Dedifferentiated amniotic fluid mesenchymal stem cell (primary cell): ENCODE data around the gene RALGAPA2.

ENCODE experiments used
- DNase-seq: peaks from one replicate; pipeline ENCODE4 v3.0.0-alpha.2; 2016; ENCODE audit errors: extremely low spot score

Gene RALGAPA2

GRCh38 chr20:20497242-20497978 is 215.0 kb downstream of the RALGAPA2 start:
- no peak for DNase-seq

- no peak for DNase-seq
These were observed 216.5 kb downstream of the RALGAPA2 start for GRCh38 chr20:20495729-20496503.

GRCh38 chr20:20493701-20494100 is 218.7 kb downstream of the RALGAPA2 start:
- DNase-seq = no peak

- DNase-seq = no peak
These were observed 219.7 kb downstream of the RALGAPA2 start for GRCh38 chr20:20492521-20493332.

- DNase-seq = no peak
These were observed 220.6 kb downstream of the RALGAPA2 start for GRCh38 chr20:20491784-20492264.

- peak; percentile 17 for DNase-seq
These were observed 221.2 kb downstream of the RALGAPA2 start for GRCh38 chr20:20491110-20491783.

GRCh38 chr20:20490673-20491072 is 221.8 kb downstream of the RALGAPA2 start:
- DNase-seq = no peak

GRCh38 chr20:20489648-20490341 is 222.6 kb downstream of the RALGAPA2 start:
- no peak for DNase-seq

GRCh38 chr20:20489054-20489453 is 223.4 kb downstream of the RALGAPA2 start:
- no peak for DNase-seq

- no peak for DNase-seq
These were observed 224.1 kb downstream of the RALGAPA2 start for GRCh38 chr20:20488388-20488787.

GRCh38 chr20:20487811-20488210 is 224.6 kb downstream of the RALGAPA2 start:
- no peak for DNase-seq

- no peak for DNase-seq
These were observed 229.1 kb downstream of the RALGAPA2 start for GRCh38 chr20:20483328-20483727.

GRCh38 chr20:20482453-20482852 is 230.0 kb downstream of the RALGAPA2 start:
- DNase-seq = no peak

GRCh38 chr20:20480689-20481088 is 231.8 kb downstream of the RALGAPA2 start:
- DNase-seq = peak; percentile 19

- no peak for DNase-seq
These were observed 232.3 kb downstream of the RALGAPA2 start for GRCh38 chr20:20480126-20480525.

GRCh38 chr20:20477444-20478041 is 234.9 kb downstream of the RALGAPA2 start:
- no peak for DNase-seq

- no peak for DNase-seq
These were observed 235.9 kb downstream of the RALGAPA2 start for GRCh38 chr20:20476504-20476903.

GRCh38 chr20:20473657-20474056 is 238.8 kb downstream of the RALGAPA2 start:
- no peak for DNase-seq

GRCh38 chr20:20472684-20473274 is 239.7 kb downstream of the RALGAPA2 start:
- no peak for DNase-seq

GRCh38 chr20:20466341-20466879 is 246.0 kb downstream of the RALGAPA2 start:
- DNase-seq = peak; percentile 57
